ENCODE measurements around the gene SEC61B. TPM values are rescaled to one million over a fixed set of nuclear protein-coding genes. Genes with fewer than 3 reads are reported as not detected.

The SEC61B gene
- polyA plus RNA-seq, 3 donors from 2014 or later: 408 to 447 (median 440) TPM

Other genes with a start within 250 kb of the SEC61B start
- gene TGFBR1, start 117.2 kb upstream of the SEC61B start, polyA plus RNA-seq: 10 to 100 TPM; 34.2 to 71.0 (median 67.8) TPM
- 10 to 100 TPM; 23.8 to 37.1 (median 32.4) TPM for gene ALG2, start 340 bp upstream of the SEC61B start, polyA plus RNA-seq